A673 (cell line): ENCODE measurements around the gene AMZ1. TPM values are rescaled to one million over a fixed set of nuclear protein-coding genes. Genes with fewer than 3 reads are reported as not detected.

ENCODE experiments used
- BruUV-seq: library from RNA; stranded (reverse); fragments of 400-500 nt; replicated peaks from 2 replicates; lab custom pipeline; 2021; lab: Mats Ljungman, UMichigan
- CTCF ChIA-PET: fragments of 300-600 bp; sonication (Branson Sonifier 250); formaldehyde crosslinking; loops from one replicate; lab custom pipeline; 2022; ENCODE audit warnings: antibody characterized with exemption; lab: Charles Lee
- POLR2A ChIA-PET: fragments of 300-600 bp; sonication (Branson Sonifier 250); formaldehyde crosslinking; loops from one replicate; lab custom pipeline; 2022; ENCODE audit warnings: antibody characterized with exemption; ENCODE audit not compliant: low non-redundant PET; lab: Charles Lee
- DNase-seq: peaks from one replicate; pipeline ENCODE4 v3.0.0-alpha.2; 2015; ENCODE audit warnings: low spot score
- H3K27ac ChIP-seq: fragments of 200-600 bp; sonication (generic); 2 replicates; pipeline ENCODE4 v1.5.1; 2016; ENCODE audit warnings: mixed run types, low read depth, mild to moderate bottlenecking, mixed read lengths, antibody characterized with exemption, low read length; ENCODE audit not compliant: poor library complexity, severe bottlenecking
- H3K27me3 ChIP-seq: fragments of 200-600 bp; sonication (generic); replicated peaks from 2 replicates; pipeline ENCODE4 v1.6.1; 2017; ENCODE audit warnings: mixed run types, low read depth, mild to moderate bottlenecking, mixed read lengths, antibody characterized with exemption, low read length; ENCODE audit not compliant: insufficient read depth, poor library complexity
- H3K36me3 ChIP-seq: fragments of 200-600 bp; sonication (generic); 2 replicates; pipeline ENCODE4 v1.6.1; 2016; ENCODE audit warnings: mixed run types, mild to moderate bottlenecking, mixed read lengths, antibody characterized with exemption, low read length; ENCODE audit not compliant: insufficient read depth, poor library complexity, severe bottlenecking
- H3K4me1 ChIP-seq: fragments of 200-600 bp; sonication (generic); 2 replicates; pipeline ENCODE4 v1.6.1; 2017; ENCODE audit warnings: mixed run types, mild to moderate bottlenecking, mixed read lengths, antibody characterized with exemption, low read length; ENCODE audit not compliant: insufficient read depth, poor library complexity, severe bottlenecking
- H3K4me3 ChIP-seq: fragments of 200-600 bp; sonication (generic); 2 replicates; pipeline ENCODE4 v1.5.1; 2016; ENCODE audit warnings: low read depth, mixed run types, mild to moderate bottlenecking, mixed read lengths, low read length; ENCODE audit not compliant: poor library complexity, severe bottlenecking
- H3K9me3 ChIP-seq: fragments of 200-600 bp; sonication (generic); 2 replicates; pipeline ENCODE4 v1.6.1; 2016; ENCODE audit warnings: mixed run types, low read depth, mild to moderate bottlenecking, mixed read lengths, antibody characterized with exemption, low read length; ENCODE audit not compliant: poor library complexity, severe bottlenecking
- EZH2 ChIP-seq: fragments of 200-600 bp; sonication (generic); IDR thresholded peaks from 2 replicates; pipeline ENCODE4 v1.6.1; 2017; ENCODE audit warnings: borderline replicate concordance, low read depth, mild to moderate bottlenecking, mixed read lengths, antibody characterized with exemption, low read length; ENCODE audit not compliant: poor library complexity, severe bottlenecking
- intact Hi-C: fragments of 100-400 bp; cut with micrococcal nuclease; formaldehyde crosslinking; loops from one replicate; pipeline ENCODE4 v1.10.0; 2022; ENCODE audit not compliant: unreplicated experiment
- total RNA-seq: library from RNA; stranded (reverse); gene quantifications from 2 replicates; pipeline ENCODE4 v1.2.3, GENCODE V29; 2021
- TF ChIP-seq, protein P1 (sequence below): fragments of 300-800, 200-600 bp; sonication (generic); conservative IDR thresholded peaks from 2 replicates; pipeline ENCODE4 v1.5.1; 2017; ENCODE audit warnings: low read depth, mild to moderate bottlenecking, antibody characterized with exemption, low read length, moderate library complexity, mixed read lengths

AMZ1 gene
- total RNA-seq, 1 experiment from 2014 or later, result not detected

GRCh38 chr7:2734084-2734686 is 46.2 kb downstream of the AMZ1 start:
- Histone ChIP-seq H3K4me1 (peaks cover 9% of the 10 kb centered on the region), H3K9me3 (no peaks in the 10 kb centered on the region), H3K4me3 (no peak overlapping the region), H3K27me3 (no peaks in the 10 kb centered on the region), H3K27ac (peak overlapping the region; percentile 49), H3K36me3 (no peaks in the 10 kb centered on the region)
- BruUV-seq, result no TSS peak
- intact Hi-C loops, result no loop called here
- DNase-seq, result no peak
- POLR2A ChIA-PET, result no interaction called here
- TF ChIP-seq, protein P1, sequence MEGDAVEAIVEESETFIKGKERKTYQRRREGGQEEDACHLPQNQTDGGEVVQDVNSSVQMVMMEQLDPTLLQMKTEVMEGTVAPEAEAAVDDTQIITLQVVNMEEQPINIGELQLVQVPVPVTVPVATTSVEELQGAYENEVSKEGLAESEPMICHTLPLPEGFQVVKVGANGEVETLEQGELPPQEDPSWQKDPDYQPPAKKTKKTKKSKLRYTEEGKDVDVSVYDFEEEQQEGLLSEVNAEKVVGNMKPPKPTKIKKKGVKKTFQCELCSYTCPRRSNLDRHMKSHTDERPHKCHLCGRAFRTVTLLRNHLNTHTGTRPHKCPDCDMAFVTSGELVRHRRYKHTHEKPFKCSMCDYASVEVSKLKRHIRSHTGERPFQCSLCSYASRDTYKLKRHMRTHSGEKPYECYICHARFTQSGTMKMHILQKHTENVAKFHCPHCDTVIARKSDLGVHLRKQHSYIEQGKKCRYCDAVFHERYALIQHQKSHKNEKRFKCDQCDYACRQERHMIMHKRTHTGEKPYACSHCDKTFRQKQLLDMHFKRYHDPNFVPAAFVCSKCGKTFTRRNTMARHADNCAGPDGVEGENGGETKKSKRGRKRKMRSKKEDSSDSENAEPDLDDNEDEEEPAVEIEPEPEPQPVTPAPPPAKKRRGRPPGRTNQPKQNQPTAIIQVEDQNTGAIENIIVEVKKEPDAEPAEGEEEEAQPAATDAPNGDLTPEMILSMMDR, result no peak
- TF ChIP-seq EZH2, result no peak
- CTCF ChIA-PET, result interaction anchor here (0.7 kb wide), 1 partner anchor 507 kb away, joined by 3 read pairs; no protein-coding TSS in a partner anchor

DNA sequence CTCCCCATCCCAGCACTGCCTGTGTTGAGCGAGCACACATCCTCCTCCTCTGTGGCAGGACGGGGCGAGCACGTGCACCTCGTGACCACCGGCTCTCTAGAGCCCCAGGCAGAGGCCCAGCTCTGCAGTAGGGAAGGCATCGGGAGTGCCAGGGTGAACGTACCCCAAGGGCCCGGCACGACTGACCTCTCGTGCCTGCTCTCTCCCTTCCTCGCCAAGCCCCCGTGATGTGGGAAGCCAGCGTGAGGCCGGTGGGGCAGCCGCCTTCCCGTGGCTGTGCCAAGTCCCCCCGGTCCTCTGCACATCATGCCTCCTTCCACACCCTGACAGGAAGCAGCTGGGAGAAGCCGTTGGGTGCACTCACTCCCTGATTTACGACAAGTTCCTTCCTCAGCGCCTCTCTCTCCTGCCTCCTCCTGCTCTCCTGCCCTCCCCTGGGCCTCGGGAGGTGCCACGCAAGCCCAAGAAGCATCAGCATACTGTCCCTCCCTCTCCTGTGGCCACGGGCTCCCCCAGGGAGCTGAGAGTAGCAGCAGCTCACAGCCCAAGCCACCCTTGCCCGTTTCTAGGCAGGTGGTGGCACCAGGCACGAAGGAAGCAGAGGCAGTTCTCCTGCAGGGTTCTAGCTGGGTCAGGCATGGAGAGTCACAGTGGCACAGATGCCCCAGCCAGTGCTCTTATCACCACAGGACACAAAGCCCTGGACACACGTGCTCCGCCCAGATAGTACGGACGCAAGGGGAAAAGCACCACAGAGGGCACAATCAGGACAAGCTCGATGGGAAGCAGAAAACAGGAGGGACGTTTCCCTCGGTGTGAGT is 47.0 kb downstream of the AMZ1 start:
- no peaks in the 10 kb centered on the region for H3K36me3 ChIP-seq
- CTCF ChIA-PET, result interaction anchor here (0.7 kb wide), 1 partner anchor 506 kb away, joined by 3 read pairs; no protein-coding TSS in a partner anchor

GRCh38 chr7:2735744-2736143 is 47.7 kb downstream of the AMZ1 start:
- no peak for DNase-seq
- ChIA-PET POLR2A (no interaction called here), CTCF (no interaction called here)
- intact Hi-C loops, result no loop called here
- Histone ChIP-seq H3K36me3 (no peaks in the 10 kb centered on the region), H3K27ac (no peak overlapping the region), H3K9me3 (no peaks in the 10 kb centered on the region), H3K27me3 (no peaks in the 10 kb centered on the region), H3K4me3 (no peak overlapping the region), H3K4me1 (peaks cover 9% of the 10 kb centered on the region)
- no TSS peak for BruUV-seq
- TF ChIP-seq, protein P1, result no peak
- TF ChIP-seq EZH2, result no peak

More for the DNA sequence above, 47.0 kb downstream of the AMZ1 start:
- POLR2A ChIA-PET, result no interaction called here
- intact Hi-C loops, result no loop called here
- TF ChIP-seq, protein P1, result no peak
- no peak for TF ChIP-seq EZH2
- Histone ChIP-seq H3K27ac (peak overlapping the region; percentile 49), H3K4me3 (no peak overlapping the region), H3K4me1 (peaks cover 9% of the 10 kb centered on the region), H3K9me3 (no peaks in the 10 kb centered on the region), H3K27me3 (no peaks in the 10 kb centered on the region)
- BruUV-seq, result no TSS peak
- peak; percentile 68 for DNase-seq
